Hepatocyte (in vitro differentiated cells): Measurements from ENCODE around the gene ATP8A2.

Experiments
- EZH2 ChIP-seq: fragments of 200-600 bp; sonication (generic); IDR thresholded peaks from 2 replicates; pipeline ENCODE4 v1.6.1; 2016; ENCODE audit warnings: antibody characterized with exemption, mild to moderate bottlenecking, borderline replicate concordance
- TF ChIP-seq, protein P1 (sequence below): fragments of 200-600 bp; sonication (generic); IDR thresholded peaks from 2 replicates; pipeline ENCODE4 v1.5.1; 2016; ENCODE audit warnings: antibody characterized with exemption, mild to moderate bottlenecking; ENCODE audit not compliant: poor library complexity

DNA sequence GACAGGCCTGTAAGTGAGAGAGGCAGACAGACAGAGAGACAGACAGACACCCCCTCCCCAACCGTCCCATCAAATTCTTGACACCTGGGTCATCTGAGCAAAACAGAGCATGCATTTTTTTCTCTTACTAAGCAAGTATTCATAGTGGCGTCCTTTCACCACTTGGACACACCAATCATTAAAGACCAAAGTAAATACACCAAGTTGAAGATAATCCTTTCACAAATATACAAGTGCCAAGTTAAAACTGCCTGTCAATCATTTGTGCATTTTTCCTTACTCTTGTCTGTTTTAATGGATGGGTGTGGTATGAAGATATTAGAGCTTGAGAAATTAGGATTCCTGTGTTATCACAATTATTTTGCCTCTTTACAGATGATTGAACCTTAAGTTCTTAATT lies 337.3 kb downstream of the ATP8A2 start:
- TF ChIP-seq, protein P1, sequence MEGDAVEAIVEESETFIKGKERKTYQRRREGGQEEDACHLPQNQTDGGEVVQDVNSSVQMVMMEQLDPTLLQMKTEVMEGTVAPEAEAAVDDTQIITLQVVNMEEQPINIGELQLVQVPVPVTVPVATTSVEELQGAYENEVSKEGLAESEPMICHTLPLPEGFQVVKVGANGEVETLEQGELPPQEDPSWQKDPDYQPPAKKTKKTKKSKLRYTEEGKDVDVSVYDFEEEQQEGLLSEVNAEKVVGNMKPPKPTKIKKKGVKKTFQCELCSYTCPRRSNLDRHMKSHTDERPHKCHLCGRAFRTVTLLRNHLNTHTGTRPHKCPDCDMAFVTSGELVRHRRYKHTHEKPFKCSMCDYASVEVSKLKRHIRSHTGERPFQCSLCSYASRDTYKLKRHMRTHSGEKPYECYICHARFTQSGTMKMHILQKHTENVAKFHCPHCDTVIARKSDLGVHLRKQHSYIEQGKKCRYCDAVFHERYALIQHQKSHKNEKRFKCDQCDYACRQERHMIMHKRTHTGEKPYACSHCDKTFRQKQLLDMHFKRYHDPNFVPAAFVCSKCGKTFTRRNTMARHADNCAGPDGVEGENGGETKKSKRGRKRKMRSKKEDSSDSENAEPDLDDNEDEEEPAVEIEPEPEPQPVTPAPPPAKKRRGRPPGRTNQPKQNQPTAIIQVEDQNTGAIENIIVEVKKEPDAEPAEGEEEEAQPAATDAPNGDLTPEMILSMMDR: no peak
- TF ChIP-seq EZH2: no peak
